ENCODE results near the gene ZSCAN5B. TPM values are rescaled to one million over a fixed set of nuclear protein-coding genes. Genes with fewer than 3 reads are reported as not detected.

The ZSCAN5B gene
- total RNA-seq, 1 donor from 2014 or later: not detected

- Mint-ChIP-seq H3K4me3 (ENCODE audit: unreplicated experiment) (no peak overlapping the region), H3K36me3 (ENCODE audit: low read depth, unreplicated experiment) (peaks cover 17% of the 10 kb centered on the region), H3K4me1 (ENCODE audit: unreplicated experiment) (peaks cover 14% of the 10 kb centered on the region), H3K9me3 (ENCODE audit: unreplicated experiment) (no peaks in the 10 kb centered on the region), H3K27ac (ENCODE audit: unreplicated experiment) (no peak overlapping the region), H3K27me3 (ENCODE audit: unreplicated experiment) (peaks cover 8% of the 10 kb centered on the region)
- TF ChIP-seq CTCF (IDR thresholded peaks at IDR 0.05; ENCODE audit: unreplicated experiment): no peak
- no peak for DNase-seq (ENCODE audit: low spot score)
These were observed 39.3 kb downstream of the ZSCAN5B start for GRCh38 chr19:56158170-56158757.

DNA sequence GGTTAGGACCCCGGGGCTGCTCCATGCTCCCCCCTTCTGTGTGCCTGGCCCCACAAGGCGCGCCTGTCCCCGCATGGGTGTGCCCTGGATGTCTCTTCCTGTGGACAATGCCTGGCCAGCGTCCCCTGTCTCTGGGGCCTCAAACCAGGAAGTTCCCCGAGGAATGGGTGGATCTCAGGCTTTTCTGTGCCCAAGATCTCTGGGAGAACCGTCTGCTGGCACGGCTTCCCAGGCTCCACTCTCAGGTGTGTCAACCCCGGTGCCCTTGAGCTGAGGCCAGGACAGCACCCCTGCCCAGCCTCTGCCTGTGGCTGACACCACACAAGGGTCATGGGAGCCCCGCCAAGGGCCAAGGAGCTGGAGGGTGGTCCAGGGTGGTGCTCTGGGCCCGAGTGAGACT, 40.8 kb downstream of the ZSCAN5B start:
- H3K4me3 Mint-ChIP-seq (ENCODE audit: unreplicated experiment): no peak overlapping the region
- TF ChIP-seq CTCF (IDR thresholded peaks at IDR 0.05; ENCODE audit: unreplicated experiment): no peak

GRCh38 chr19:56155124-56155687, 42.4 kb downstream of the ZSCAN5B start:
- Mint-ChIP-seq H3K9me3 (ENCODE audit: unreplicated experiment) (no peaks in the 10 kb centered on the region), H3K4me1 (ENCODE audit: unreplicated experiment) (peaks cover 24% of the 10 kb centered on the region), H3K27ac (ENCODE audit: unreplicated experiment) (no peak overlapping the region), H3K4me3 (ENCODE audit: unreplicated experiment) (peak overlapping the region; percentile 25), H3K27me3 (ENCODE audit: unreplicated experiment) (peaks cover 7% of the 10 kb centered on the region), H3K36me3 (ENCODE audit: low read depth, unreplicated experiment) (peaks cover 21% of the 10 kb centered on the region)
- TF ChIP-seq CTCF (IDR thresholded peaks at IDR 0.05; ENCODE audit: unreplicated experiment): peak; percentile 58
- peak; percentile 58 for DNase-seq (ENCODE audit: low spot score)

More for the DNA sequence above, 40.8 kb downstream of the ZSCAN5B start:
- DNase-seq (ENCODE audit: low spot score): no peak
- Mint-ChIP-seq H3K9me3 (ENCODE audit: unreplicated experiment) (no peaks in the 10 kb centered on the region), H3K27me3 (ENCODE audit: unreplicated experiment) (peaks cover 9% of the 10 kb centered on the region), H3K27ac (ENCODE audit: unreplicated experiment) (no peak overlapping the region), H3K36me3 (ENCODE audit: low read depth, unreplicated experiment) (peaks cover 17% of the 10 kb centered on the region), H3K4me1 (ENCODE audit: unreplicated experiment) (peaks cover 24% of the 10 kb centered on the region)

DNA sequence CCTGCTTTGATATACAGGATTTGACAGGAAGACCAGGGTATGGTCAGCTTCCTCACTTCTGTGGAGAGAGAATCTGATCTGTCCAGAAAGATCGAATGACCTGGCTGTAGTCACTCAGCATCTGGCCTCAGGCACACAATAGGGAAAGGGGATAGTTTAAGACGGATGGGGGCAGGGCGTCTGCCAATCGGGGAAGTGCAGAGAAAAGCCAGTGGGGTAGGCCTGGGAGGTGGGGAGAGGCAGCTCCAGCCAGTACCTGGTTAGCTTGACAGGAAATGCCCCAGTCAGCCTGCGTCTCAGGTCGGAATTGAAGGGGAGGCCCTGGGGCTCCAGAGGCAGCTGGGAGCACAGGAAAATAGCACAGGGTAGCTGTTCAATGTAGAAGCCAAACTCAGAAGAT, 44.1 kb downstream of the ZSCAN5B start:
- H3K9me3 Mint-ChIP-seq (ENCODE audit: unreplicated experiment): no peaks in the 10 kb centered on the region
- H3K27ac Mint-ChIP-seq (ENCODE audit: unreplicated experiment): peak overlapping the region; percentile 92
- H3K4me3 Mint-ChIP-seq (ENCODE audit: unreplicated experiment): peak overlapping the region; percentile 24
- H3K4me1 Mint-ChIP-seq (ENCODE audit: unreplicated experiment): peaks cover 24% of the 10 kb centered on the region
- peaks cover 4% of the 10 kb centered on the region for H3K27me3 Mint-ChIP-seq (ENCODE audit: unreplicated experiment)
- peak; percentile 61 for DNase-seq (ENCODE audit: low spot score)
- TF ChIP-seq CTCF (IDR thresholded peaks at IDR 0.05; ENCODE audit: unreplicated experiment): no peak
- peaks cover 26% of the 10 kb centered on the region for H3K36me3 Mint-ChIP-seq (ENCODE audit: low read depth, unreplicated experiment)

GRCh38 chr19:56152644-56153043, 44.9 kb downstream of the ZSCAN5B start:
- TF ChIP-seq CTCF (IDR thresholded peaks at IDR 0.05; ENCODE audit: unreplicated experiment): no peak
- peak overlapping the region; percentile 92 for H3K27ac Mint-ChIP-seq (ENCODE audit: unreplicated experiment)
- H3K9me3 Mint-ChIP-seq (ENCODE audit: unreplicated experiment): no peaks in the 10 kb centered on the region
- peak overlapping the region; percentile 15 for H3K4me3 Mint-ChIP-seq (ENCODE audit: unreplicated experiment)
- H3K4me1 Mint-ChIP-seq (ENCODE audit: unreplicated experiment): peaks cover 24% of the 10 kb centered on the region
- peaks cover 28% of the 10 kb centered on the region for H3K36me3 Mint-ChIP-seq (ENCODE audit: low read depth, unreplicated experiment)
- H3K27me3 Mint-ChIP-seq (ENCODE audit: unreplicated experiment): peaks cover 5% of the 10 kb centered on the region
- no peak for DNase-seq (ENCODE audit: low spot score)
